NCI-H1694 treated with DMSO at 0.1 percent for 48 hours (cell line): Measurements from ENCODE around the gene CFAP206.

Experiments used
- DNase-seq: peaks from one replicate; lab custom pipeline; 2025; lab: John Stamatoyannopoulos, UW

The CFAP206 gene, protein sequence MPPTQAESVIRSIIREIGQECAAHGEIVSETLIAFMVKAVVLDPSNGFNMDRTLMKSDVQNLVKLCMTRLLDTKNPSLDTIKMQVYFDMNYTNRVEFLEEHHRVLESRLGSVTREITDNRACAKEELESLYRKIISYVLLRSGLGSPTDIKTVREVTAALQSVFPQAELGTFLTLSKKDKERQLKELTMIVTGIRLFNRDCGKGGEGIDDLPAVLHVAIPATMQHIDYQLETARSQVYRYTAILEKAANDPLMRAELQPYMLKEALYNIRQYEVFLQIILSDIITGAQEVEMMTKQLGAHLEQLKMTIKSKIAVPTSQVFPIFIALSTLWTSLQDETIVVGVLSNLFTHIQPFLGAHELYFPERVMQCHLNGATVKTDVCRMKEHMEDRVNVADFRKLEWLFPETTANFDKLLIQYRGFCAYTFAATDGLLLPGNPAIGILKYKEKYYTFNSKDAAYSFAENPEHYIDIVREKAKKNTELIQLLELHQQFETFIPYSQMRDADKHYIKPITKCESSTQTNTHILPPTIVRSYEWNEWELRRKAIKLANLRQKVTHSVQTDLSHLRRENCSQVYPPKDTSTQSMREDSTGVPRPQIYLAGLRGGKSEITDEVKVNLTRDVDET

DNA sequence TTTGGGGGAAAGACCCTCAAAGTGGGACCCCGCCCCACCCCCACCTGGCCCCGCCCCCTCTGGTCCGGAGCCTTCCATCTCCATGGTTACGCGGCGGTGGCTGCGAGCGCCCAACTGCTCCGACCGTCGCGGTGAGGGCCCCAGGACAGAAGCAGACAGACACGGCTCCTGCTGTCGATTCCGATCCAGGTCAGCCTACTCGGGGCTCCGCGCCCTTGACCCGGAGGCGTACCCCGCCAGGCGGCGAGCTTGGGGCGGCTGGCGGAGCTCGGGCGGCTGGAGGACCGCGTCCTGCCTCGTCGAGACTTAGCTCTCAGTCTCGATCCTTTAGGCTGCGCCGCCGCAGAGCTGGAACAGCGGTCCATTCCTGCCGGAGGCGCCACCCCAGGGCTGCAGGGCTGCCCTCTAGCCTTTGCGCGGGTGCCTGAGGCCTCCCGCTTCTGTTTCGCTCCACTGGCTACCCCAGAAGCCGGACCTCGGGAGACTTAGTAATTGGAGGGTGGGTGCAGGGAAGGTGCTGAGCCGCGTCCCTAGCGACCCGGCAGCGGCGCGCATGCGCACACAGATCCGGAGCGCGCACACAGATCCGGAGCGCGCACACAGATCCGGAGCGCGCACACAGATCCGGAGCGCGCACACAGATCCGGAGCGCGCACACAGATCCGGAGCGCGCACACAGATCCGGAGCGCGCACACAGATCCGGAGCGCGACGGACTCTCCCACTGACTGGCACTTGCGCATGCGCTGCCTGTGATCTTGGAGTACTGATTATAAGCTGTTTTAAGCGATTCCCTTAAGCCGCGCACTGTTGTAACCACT, at the start of gene CFAP206:
TSS of gene CFAP206 (plus strand) at position 72 of the 820 bp plus-strand sequence. CDS start 1,868 bp downstream, outside the sequence.
- DNase-seq: peak; percentile 71

DNA sequence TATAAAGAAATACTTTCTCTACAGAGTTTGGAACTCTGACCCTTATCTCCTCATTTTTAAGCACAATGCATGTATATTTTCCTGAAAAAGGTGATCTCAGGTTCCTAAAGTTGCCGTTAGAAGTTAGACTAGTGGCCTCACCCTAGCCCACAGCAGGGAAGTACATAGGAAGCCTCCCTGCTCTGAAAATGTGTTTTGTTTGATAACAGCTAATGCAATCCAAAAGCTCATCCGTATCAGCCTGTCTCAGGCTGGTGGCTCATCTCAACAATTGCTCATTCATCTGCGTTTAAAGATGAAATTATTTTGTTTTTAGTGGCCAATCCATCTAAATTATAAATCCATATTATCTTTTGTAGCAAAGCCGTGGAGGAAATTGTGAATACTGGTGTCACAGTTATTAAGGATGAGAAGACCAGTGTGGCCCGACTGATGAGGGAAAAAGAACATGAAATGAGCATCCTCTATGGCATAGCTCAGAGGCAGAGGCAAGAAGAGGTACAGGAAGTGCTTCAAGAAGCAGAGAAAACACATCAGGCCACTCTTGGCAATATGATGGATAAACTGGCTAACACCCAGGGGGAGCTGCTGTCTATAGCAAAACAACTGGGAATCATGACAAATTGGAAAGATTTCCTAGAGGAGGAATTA, 43.0 kb upstream of the CFAP206 start:
- no peak for DNase-seq

DNA sequence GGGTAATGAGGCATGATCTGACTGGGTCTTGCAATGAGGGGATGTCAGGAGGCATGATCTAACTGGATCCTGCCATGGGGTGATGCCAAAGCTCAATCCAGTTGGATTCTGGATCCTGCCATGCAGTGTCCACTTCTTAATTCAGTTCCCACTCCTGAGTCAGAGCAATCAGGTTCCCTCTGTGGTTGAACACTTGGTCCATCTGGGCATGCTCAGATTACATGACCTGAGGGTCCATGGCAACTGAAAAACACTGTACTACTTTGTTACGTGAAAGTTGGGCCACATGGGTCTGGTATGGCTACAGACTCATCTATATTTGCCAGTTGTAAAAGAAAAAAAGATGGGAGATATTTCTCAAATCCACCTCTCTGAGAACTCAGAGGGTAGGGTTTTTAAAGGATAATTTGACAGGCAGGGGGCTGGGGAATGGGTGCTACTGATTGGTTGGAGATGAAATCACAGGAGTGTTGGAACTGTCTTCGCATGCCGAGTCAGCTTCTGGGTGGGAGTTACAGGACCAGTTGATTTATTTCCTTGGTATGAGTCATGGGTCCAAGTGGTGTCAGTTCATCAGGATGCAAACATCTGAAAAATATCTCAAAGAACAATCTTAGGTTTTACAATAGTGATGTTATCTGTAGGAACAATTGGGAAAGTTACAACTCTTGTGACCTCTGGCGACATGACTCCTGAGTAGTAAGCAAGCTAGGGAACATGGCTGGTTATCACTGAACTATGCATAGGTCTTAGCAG, 41.5 kb upstream of the CFAP206 start:
- DNase-seq: no peak

DNA sequence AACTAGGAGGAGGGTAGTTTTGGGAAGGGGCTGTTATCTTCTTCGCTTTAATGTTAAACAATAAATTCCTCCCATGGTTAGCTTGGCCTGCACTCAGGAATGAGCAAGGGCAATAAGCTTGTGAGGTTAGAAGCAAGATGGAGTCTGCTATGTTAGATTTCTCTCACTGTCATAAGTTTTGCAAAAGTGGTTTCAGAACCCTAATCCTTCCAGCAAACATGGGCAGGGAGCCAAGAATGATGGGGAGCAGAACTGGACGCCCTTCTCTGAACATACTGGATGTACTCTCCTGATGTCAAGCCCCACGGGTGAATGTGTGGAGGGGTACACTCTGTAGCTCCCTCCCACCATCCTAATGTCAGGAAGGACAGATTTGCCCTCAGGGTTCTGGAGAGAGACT, 40.9 kb upstream of the CFAP206 start:
- DNase-seq: no peak

DNA sequence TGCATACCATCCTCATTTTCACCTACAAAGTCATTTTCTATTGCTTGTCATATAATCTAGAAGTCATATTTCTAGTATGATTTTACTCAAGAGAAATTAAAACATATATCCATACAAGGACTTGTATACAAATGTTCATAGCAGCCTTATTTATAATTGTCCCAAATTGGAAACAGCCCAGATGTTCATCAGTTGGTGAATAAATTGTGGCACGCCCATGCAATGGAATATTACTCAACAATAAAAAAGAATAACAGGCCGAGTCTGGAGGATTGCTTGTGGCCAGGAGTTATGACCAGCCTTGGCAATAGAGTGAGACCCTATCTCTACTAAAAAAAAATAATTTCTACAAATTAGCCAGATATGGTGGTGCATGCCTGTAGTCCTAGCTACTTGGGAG, 34.4 kb upstream of the CFAP206 start:
- DNase-seq: no peak

DNA sequence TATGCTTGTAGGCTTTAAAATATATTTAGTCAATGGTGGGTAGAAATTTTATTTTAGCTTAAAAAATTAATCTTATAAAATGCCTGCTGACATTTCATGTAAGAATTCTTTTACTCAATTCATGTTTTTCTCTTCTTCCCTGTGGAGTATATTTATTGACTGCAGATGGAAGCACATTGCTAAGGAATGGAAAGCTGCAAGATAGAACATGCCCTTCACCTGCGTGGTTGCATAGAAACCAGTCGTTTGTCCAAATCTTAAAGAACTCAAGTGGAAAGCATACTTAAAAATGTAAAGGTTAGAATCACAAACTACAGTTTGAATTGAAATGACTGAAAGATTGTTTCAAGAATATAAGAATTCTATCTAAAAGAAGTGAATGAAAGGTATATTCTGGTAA, 32.5 kb upstream of the CFAP206 start:
- no peak for DNase-seq

DNA sequence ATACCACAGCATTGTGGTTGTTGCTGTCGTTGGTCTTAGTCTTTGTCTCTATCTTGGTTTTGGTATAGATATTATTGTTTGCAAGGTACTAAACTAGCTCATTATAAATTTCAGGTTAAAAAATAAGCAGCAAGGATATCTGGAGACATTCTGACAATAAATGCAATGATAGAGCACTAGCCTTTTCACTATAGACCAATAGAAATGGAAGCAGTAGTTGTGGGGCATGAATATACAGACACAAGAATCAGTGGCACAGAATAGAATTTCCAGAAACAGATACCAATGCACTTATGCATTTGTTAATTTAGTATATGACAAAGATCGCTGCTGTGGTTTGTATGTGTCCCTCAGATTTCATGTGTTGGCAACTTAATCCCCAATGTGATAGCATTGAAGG, 31.1 kb upstream of the CFAP206 start:
- no peak for DNase-seq

DNA sequence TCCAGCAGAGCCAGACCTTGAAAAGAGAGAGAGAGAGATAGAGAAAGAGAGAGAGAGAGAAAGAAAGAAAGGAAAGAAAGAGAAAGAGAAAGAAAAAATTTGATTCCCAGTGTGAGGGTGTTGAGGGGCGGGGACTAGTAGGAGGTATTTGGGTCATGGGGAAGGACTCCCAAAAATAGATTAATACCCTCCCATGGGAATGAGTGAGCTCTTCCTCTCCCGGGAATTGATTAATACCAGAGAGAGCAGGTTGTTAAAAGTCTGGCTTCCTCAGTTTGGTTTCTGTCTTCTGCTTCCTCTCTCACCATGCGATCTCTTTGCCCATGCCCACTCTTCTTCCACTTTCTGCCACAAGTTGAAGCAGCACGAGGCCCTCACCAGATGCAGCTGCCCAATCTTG, 28.8 kb upstream of the CFAP206 start:
- DNase-seq: no peak

DNA sequence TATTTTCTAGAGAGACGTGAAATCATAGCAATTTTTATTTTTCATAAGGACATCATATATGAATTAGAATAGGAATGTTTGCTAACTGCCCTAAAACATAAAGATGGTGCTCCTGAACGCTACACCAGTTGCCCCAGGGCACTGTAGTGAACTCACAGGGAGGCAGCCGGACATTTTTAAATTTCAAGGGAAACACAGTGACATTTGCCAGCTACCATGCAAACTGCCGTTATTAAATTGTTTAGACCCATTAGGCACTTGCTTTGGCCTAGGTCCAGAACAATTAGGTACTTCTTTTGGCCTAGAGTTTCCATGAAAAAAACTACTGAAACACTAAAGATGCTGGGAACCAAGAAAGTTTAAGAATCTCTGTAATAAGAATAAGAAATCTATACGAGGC, 24.9 kb upstream of the CFAP206 start:
- DNase-seq: no peak

DNA sequence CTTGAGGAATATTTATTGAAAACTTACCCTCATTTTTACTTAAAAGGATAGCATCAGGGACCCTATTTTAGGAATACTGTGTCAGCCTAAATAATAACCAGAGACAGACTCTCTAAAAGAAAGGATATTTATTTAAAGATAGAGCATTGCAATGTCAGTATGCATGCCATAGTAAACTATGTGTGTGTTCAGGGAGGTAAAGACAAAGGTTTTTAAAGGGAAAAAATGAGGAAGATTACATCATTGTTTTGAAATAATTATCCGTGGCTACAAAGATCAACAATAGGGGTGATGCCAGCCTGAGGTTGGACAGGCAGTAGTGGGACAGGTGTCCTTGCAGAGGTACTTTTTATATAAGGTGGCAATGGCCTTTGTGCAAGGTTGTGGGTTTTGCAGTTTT, 23.7 kb upstream of the CFAP206 start:
- DNase-seq: no peak

DNA sequence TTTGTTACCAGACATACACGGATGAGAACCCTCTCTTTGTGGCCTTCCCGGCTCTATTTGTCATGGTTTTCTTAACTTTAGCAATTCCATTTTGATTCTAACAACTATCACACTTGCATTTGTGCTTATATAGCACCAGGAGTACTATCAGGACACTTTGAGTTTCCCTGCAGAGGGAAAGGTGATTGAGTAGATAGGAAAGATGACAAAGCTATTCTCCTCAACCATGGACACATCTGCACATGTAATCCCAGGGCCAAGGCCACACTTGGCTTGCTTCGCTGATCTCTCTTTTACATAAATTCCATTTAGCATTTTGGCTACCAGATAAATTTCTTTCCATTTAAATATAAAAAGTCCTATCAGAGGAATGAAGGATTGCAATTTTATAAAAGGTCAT, 23.3 kb upstream of the CFAP206 start:
- no peak for DNase-seq

DNA sequence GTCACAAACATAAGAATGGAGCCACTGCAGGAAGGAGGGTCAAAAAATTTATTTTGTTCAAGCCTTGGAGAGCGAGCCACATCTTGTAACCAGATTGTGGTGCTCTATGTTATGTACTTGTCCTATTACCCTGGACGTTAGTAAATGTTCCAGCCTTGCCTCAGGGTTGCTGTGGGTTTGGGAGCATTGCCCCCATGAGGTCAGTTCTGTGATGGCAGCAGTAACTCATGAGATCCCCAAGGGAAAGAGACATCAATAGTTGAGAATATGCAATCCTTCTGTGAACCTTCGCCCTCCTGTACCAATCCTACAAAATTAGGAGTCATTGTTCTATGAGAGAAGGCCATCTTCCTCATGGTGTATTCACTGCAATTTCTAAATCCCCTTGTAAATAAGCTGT, 16.4 kb upstream of the CFAP206 start:
- no peak for DNase-seq

DNA sequence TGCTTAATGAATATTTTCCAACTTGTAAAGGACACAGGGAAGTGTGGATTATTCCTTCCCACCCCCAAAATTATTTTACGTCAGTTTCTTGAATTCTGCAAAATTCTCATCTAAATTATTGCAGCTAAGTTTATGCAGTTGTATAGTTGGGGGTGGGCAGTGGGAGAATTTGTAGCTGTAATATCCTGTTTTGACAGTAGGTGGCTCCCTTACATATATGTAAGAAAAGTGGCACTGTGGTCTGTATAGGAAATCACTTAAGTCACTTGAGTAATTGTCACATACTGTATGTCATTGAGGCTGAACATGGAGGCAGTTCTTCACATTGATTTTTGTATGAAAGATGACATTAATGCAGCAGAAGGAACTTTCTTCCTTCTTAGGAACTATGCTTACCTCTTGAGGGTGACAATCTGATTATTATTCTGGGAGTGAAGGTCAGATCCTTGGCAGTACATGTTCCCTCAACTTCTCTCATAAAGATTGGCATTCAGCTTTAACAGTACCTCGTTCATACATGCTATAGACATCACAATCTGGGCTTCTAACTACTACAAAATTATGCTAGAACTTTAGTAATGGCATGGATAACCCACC, 14.6 kb upstream of the CFAP206 start:
- DNase-seq: peak; percentile 58

DNA sequence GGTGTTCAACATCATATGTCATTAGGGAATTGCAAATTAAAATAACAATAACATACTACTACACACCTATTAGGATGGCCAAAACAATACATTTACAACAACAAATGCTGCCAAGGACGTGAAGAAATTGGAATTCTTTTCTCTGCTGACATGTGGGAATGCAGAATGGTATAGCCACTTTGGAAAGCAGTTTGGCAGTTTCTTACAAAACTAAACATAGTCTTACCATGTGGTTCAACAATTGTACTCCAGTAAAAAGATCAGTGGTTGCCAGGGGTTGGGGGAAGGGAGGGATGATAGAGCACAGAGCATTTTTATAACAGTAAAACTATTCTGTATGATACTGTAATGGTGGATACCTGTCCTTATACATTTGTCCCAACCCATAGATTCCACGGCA, 12.3 kb upstream of the CFAP206 start:
- DNase-seq: no peak

DNA sequence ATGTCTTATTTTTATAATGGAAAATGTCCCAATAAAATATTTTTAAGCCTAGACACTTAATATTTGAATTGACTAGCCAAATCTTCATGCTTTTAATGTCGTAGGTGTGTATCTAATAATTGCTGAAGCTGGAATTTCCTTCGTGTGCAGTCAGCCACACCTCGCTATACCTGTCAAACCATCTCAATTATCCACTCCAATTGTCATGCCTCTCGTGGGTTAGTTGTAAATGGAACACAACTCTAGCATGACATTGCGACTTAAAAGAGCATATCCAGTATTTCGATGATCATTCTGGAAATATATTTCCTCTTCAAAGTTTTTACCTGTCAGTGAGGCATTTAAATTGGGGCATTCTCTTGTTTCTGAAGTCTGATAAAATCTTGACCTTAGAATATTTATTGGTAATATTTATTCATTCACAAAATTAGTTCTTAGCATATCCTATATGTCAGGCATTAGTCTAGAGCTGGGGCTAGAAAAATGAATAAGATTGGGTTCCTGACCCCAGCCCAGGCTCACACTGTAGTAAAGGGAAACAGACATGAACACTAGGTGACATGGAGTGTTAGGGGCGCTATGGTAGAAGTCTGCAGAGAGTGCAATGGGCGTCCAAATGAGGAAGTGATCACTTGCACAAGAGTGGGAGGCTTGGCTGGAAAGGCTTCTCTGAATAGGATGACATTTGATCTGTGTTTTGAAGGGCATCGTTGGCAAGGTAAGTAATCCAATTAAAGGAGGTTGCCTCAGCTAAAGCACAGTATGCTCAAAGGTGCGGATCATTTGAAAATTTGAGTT, 11.0 kb upstream of the CFAP206 start:
- no peak for DNase-seq

DNA sequence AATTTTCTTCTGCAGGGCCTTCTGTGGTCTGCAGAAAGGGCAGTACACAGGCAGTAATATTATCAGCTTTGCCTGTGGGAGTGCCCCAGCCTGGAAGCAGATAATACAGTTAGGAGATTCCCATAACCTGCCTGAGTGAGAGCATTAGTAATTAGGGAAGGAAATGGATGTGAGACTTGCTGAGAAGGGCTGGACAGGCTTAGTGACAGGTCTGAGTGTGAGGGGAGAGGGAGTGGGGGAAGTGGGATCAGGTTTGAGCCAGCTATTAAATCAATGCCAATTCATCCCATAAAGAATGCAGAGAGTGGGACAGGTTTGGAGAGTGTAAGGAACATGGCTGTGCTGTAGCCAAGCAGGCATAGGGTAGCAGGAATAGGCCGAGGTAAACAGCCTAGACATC, 10.1 kb upstream of the CFAP206 start:
- no peak for DNase-seq

DNA sequence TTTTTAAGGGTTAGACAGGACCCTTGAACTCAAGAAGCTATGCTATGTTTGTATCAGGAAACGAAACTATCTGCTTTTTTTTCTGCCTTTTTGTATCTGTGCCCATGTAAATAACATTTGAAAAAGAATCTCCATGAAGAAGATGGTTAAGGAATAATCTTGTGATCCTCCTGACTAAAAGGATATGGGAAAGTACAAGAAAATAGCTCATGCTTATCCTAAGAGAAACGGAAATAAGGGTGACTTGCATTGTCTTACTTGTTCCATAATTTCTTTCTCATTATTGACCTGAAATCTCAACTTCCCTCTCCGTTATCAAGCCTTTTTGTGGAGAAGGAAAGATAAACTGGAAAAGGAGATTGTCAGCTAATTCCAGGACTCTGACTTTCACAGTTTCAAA, 5.9 kb upstream of the CFAP206 start:
- no peak for DNase-seq

DNA sequence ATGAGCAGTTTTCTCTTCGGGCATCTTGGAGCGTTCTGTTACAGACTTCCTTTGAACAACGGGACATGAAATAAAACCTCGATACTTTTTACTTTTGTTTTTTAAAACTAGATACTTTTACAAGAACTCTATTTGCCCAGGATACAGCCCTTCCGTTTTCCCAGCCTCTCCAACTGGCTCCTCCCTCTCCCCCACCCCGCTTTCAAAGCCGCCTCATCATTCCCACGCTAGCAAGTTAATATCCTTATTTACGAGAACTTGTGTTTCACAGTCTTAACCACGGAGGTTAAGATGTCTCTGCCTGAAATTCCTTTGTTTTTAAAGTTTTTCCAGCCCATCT, 241 bp upstream of the CFAP206 start:
- DNase-seq: peak; percentile 46

DNA sequence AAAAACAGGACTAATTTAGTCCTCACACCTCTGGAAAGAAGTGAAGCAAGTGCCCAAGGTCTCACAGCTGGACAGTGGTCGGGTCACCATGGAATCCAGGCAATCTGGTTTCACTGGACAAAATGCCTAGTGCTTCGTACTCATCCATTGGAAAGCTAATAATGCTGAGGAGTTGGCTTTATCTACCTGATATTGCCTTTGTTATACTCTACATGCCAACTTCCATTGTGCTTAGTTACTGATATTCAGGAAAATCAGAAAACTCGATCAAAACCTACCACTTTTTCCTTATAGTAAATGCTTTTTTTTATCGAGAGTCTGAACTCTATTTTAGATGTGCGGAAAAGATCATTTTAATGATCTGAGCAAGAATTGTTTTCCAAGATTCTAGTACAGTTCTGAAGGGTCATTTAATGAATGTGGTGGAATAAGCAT, 966 bp downstream of the CFAP206 start:
- no peak for DNase-seq

DNA sequence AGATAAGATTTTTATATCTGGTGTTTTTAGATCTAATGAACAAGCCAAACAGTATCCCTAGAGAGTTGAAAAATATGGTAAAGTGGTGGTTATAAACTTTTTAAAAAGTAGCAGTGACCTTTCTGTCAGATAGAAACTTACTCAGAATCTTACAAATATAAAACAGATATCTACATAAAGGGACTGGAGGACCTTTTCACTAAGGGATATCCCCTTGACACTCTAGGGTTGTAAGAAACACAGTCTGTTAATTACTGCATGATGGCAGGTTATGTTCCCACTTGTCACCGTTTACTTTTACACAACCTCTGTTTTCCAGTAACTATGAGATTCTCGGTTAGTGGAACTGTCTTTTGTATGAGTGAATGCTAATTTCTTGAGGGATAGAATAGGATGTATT, 11.5 kb downstream of the CFAP206 start:
- DNase-seq: no peak
